ENCODE results near the gene KCNH1.

The KCNH1 gene

DNA sequence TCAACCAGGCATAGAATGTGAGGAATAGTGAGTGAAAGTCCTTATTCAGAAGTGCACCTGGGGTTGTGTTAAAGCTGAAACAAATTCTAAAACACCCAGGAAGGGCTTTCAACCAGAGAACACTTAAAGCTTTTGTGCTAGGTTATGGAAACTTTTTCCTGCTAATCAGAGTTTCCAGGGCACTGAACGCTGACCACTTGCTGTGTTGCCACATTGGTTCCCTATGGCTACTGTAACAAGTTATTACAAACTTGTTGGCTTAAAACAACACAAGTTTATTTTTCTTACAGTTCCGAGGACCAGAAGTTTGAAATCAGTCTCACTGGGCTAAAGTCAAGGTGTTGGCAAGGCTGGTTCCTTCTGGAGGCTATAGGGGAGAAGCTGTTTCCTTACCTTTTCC, 504.7 kb downstream of the KCNH1 start:
- no peak for DNase-seq

DNA sequence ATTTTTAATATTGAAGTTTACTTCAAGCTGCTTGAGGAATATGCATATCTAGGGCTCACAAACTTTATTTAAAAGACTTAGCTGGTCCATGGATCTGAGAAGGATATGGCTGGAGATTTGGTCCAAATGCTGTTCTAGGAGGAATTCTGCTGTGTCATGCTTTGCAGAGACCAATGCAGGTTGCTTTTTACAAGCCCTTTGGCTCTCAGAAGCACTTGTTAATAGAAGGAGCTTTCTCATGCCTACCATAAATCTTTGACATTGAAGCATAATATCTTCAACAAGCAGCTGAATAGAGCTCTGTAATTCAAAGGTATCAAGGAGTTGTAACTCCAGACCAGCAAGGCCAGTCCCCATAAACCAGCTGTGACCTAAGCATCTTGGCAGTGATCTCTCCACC, 506.2 kb downstream of the KCNH1 start:
- DNase-seq, result no peak
